GM12892 (cell line): ENCODE data around the gene MAFF.

Experiments used
- POLR2A ChIP-seq: IDR thresholded peaks from 2 replicates; pipeline ENCODE4 v1.6.1; 2011; ENCODE audit warnings: low read depth, low read length, control low read depth
- POLR2AphosphoS5 ChIP-seq: IDR thresholded peaks from 2 replicates; pipeline ENCODE4 v1.6.1; 2011; ENCODE audit warnings: low read depth, low read length, control low read depth
- TAF1 ChIP-seq: IDR thresholded peaks from 2 replicates; pipeline ENCODE4 v1.6.1; 2011; ENCODE audit warnings: low read depth, mild to moderate bottlenecking, control low read depth, low read length, borderline replicate concordance

DNA sequence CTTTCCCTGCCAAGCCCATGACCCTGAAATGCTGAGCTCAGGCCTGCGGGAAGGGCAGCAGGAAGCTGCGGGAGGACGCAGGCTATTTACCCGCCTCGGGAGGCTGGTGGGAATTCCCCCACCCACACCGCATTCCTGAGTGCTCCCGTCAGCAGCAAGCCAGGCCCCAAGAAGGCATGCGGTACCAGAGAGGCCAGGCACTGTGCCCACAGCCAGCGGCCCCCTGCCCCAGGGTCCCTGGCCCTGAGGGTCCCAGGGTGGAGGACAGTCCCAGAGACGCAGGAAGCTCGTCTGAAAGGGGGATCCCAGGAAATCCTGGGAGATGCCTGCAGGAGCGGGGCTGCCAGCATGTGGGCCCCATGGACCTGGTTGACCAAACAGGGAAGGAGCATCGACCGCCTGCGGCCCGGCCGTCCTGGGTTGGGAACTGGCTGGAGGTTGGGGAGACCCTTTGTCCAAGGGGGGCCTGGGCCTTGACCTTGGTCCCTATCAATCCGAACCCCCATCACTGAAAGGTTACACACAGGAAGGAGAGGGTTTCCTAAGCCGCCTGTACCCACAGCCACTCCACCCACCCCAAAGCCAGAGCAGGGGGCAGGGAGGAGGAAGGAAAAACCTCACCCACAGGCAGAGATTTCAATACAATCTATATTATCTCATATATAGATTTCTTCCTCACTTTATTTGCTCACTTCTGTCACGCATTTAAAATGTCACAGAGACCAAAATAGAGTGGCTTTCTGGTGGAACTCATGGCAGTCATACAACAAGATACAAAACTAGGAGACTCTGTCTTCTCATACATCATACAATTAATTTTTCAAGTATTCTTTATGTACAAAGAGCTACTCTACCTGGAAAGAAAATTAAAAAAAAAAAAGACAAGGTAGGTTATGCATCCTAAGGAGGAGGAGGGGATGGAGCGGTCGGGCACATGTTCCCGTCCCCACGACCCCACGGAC, 17.1 kb downstream of the MAFF start:
- TF ChIP-seq POLR2A: no peak
- no peak for TF ChIP-seq POLR2AphosphoS5
- TF ChIP-seq TAF1: no peak
